ENCODE data around the gene TRMU. TPM values are rescaled to one million over a fixed set of nuclear protein-coding genes. Genes with fewer than 3 reads are reported as not detected.
"Not testable (repeated sequence)": the region's sequence is repeated elsewhere in the genome, so short reads cannot be mapped to it uniquely, and the experiment has no call there.

The TRMU gene
- total RNA-seq, 1 donor from 2014 or later: 17.5 TPM

- not testable (repeated sequence) for DNase-seq (ENCODE audit: low spot score in 2 of 2); FAIRE-seq
Measured at GRCh38 chr22:46403880-46404279, 68.4 kb downstream of the TRMU start.

DNA sequence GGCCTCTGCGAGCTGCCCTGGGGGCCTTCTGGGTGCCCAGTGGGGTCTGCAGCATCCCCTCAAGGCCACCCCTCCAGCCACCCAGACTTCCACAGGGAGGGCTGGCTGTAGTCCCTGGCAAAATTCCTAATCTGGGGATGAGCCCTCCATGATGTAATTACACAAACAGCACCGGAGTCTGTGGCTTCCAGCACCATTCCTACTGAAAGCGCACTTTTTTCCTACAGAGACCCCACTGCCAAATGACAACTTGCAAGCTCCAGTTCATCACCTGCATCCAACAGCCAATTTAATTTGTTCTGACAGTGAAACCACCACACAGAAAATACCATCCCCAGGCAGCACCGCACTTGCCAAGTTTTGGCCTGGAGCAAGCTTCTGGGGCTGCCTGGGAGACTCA, 70.4 kb downstream of the TRMU start:
- DNase-seq (ENCODE audit: low spot score in 2 of 2) (no peak), FAIRE-seq (no peak)

DNA sequence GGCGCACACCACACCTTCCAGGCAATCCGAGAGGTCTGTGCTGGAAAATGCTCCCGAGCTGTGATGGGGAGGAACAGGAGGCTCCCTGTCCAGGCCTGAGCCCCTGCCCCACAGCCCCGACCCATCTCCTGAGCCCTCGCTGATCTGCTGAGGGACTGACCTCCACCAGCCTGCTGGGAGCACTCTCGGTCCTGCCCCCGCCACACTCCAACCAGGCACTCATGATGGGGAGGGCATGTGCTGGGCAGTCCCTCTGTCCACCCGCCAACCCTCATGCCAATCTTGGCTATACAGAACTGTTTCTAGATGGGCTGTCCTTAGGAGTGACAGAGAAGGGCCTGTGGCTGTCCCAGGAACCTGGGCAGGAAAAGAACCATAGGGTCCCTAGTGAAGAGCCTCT, 70.8 kb downstream of the TRMU start:
- DNase-seq (ENCODE audit: low spot score in 2 of 2) (no peak), FAIRE-seq (no peak)

GRCh38 chr22:46406791-46407190, 71.3 kb downstream of the TRMU start:
- FAIRE-seq (no peak), DNase-seq (ENCODE audit: low spot score in 2 of 2) (no peak)

Other genes with a start within 250 kb of the TRMU start
- gene PPARA, start 185.2 kb upstream of the TRMU start, total RNA-seq: 4.9 TPM
- gene CDPF1, start 85.4 kb upstream of the TRMU start, total RNA-seq: 9.0 TPM
- gene PKDREJ, start 72.4 kb upstream of the TRMU start, total RNA-seq: under 0.01 TPM
- gene TTC38, start 67.7 kb upstream of the TRMU start, total RNA-seq: 6.5 TPM
- gene GTSE1, start 38.8 kb upstream of the TRMU start, total RNA-seq: 1.6 TPM
- 2.0 TPM for gene CELSR1, start 201.9 kb downstream of the TRMU start, total RNA-seq

Data from frontal cortex (tissue), 4 donors.